K562 (cell line): Measurements from ENCODE around the gene ABHD16A. TPM values are rescaled to one million over a fixed set of nuclear protein-coding genes. Genes with fewer than 3 reads are reported as not detected.

Source experiments
- FOXJ3 ChIP-seq: sonication (generic); formaldehyde crosslinking; IDR thresholded peaks from 2 replicates; pipeline ENCODE4 v1.4.0; 2020; ENCODE audit warnings: mild to moderate bottlenecking, missing genetic modification reagents
- FUS ChIP-seq: fragments of 200-400 bp; formaldehyde crosslinking; optimal IDR thresholded peaks from 2 replicates; pipeline ENCODE3; 2017; ENCODE audit warnings: low read depth, low read length
- HDAC3 ChIP-seq: fragments of 450-650 bp; IDR thresholded peaks from 2 replicates; pipeline ENCODE4 v1.6.1; 2018; ENCODE audit warnings: borderline replicate concordance, mild to moderate bottlenecking, moderate library complexity; ENCODE audit not compliant: partially characterized antibody
- HNRNPL ChIP-seq: fragments of 200-400 bp; formaldehyde crosslinking; IDR thresholded peaks from 2 replicates; pipeline ENCODE4 v1.6.1; 2017; ENCODE audit warnings: low read depth, mild to moderate bottlenecking, low read length
- KDM4B ChIP-seq, 2 experiments: fragments of 450-650 bp in 1 of 2; sonication (generic) in 1 of 2; IDR thresholded peaks; 2 replicates each; pipeline ENCODE4 v1.6.1; 2016 to 2017; ENCODE audit warnings: borderline replicate concordance in 2 of 2, antibody characterized with exemption in 1 of 2, low read depth in 1 of 2, mild to moderate bottlenecking in 1 of 2
- KHSRP ChIP-seq: fragments of 450-650 bp; IDR thresholded peaks from 2 replicates; pipeline ENCODE4 v1.6.1; 2017
- MTA1 ChIP-seq: fragments of 450-650 bp; IDR thresholded peaks from 2 replicates; pipeline ENCODE4 v1.6.1; 2017; ENCODE audit warnings: borderline replicate concordance
- POLR3G ChIP-seq: IDR thresholded peaks from 2 replicates; pipeline ENCODE4 v1.6.1; 2011; ENCODE audit not compliant: insufficient read length, insufficient replicate concordance; ENCODE audit errors: extremely low read depth
- PREB ChIP-seq: sonication (generic); formaldehyde crosslinking; IDR thresholded peaks from 2 replicates; pipeline ENCODE4 v1.8.1; 2023; ENCODE audit warnings: mild to moderate bottlenecking, missing genetic modification reagents
- RFX1 ChIP-seq: fragments of 450-650 bp; IDR thresholded peaks from 2 replicates; pipeline ENCODE4 v1.6.1; 2016; ENCODE audit warnings: mild to moderate bottlenecking, moderate library complexity
- RHOXF2B ChIP-seq: fragments of 250-450 bp; sonication (Bioruptor Pico); conservative IDR thresholded peaks from 2 replicates; pipeline ENCODE4 v1.5.1; 2021
- SIN3B ChIP-seq: fragments of 450-650 bp; IDR thresholded peaks from 2 replicates; pipeline ENCODE4 v1.6.1; 2017; ENCODE audit warnings: low read depth, mild to moderate bottlenecking, moderate library complexity
- TEAD2 ChIP-seq: fragments of 450-650 bp; IDR thresholded peaks from 2 replicates; pipeline ENCODE4 v1.6.1; 2016; ENCODE audit warnings: missing genetic modification characterization, control low read depth, missing compliant biosample characterization
- TRIM24 ChIP-seq, 2 experiments: fragments of 450-650 bp; IDR thresholded peaks; 2 replicates each; pipeline ENCODE4 v1.6.1; 2016
- USF2 ChIP-seq: sonication (generic); formaldehyde crosslinking; IDR thresholded peaks from 2 replicates; pipeline ENCODE4 v1.5.0; 2020; ENCODE audit warnings: missing genetic modification reagents
- XRCC5 ChIP-seq: fragments of 200-400 bp; formaldehyde crosslinking; IDR thresholded peaks from 2 replicates; pipeline ENCODE4 v1.6.1; 2017; ENCODE audit warnings: low read depth, mild to moderate bottlenecking, low read length
- ZBTB9 ChIP-seq: fragments of 450-650 bp; formaldehyde crosslinking; IDR thresholded peaks from 2 replicates; pipeline ENCODE4 v1.4.0; 2020; ENCODE audit warnings: mild to moderate bottlenecking, moderate library complexity
- ZNF232 ChIP-seq: sonication (generic); formaldehyde crosslinking; IDR thresholded peaks from 2 replicates; pipeline ENCODE4 v1.8.0; 2022; ENCODE audit warnings: mild to moderate bottlenecking, missing genetic modification reagents
- ZNF347 ChIP-seq: fragments of 450-650 bp; formaldehyde crosslinking; IDR thresholded peaks from 2 replicates; pipeline ENCODE4 v1.4.0; 2020; ENCODE audit warnings: low read depth, mild to moderate bottlenecking, moderate library complexity
- ZNF444 ChIP-seq: fragments of 250-450 bp; sonication (Bioruptor Pico); IDR thresholded peaks from 2 replicates; pipeline ENCODE4 v1.4.0; 2020; ENCODE audit warnings: mild to moderate bottlenecking, moderate library complexity
- polyA plus RNA-seq, 8 experiments: library from polyadenylated mRNA; depleted of rRNA in 4 of 8; stranded (reverse) in 5 of 8; unstranded in 3 of 8; fragments of >200 nt; fragmentation: Nextera tagmentation in 2 of 8; fragmentation: Illumina TruSeq in 1 of 8; extraction: Ambion mirVana in 2 of 8; extraction: Trizol in 1 of 8; gene quantifications; 2 replicates each; pipeline versions ENCODE4 v1.2.1 to v1.2.3, GENCODE V29; 2011 to 2014; ENCODE audit warnings: inconsistent platforms in 1 of 8, missing spikeins in 1 of 8
- total RNA-seq, 7 experiments: library from RNA; depleted of rRNA in 6 of 7; stranded (reverse); fragments of >200 nt in 6 of 7; fragmentation: Illumina TruSeq in 2 of 7; extraction: Trizol in 2 of 7; gene quantifications; 2 replicates each; pipeline versions ENCODE4 v1.2.1 to v1.2.3, GENCODE V29; 2011 to 2021; ENCODE audit warnings: low replicate concordance in 1 of 7
- TF ChIP-seq, protein P1 (sequence below): sonication (generic); formaldehyde crosslinking; IDR thresholded peaks from 2 replicates; pipeline ENCODE4 v1.8.0; 2022; ENCODE audit warnings: mild to moderate bottlenecking, low read depth, missing genetic modification reagents
- TF ChIP-seq, protein P2 (sequence below): fragments of 250-450 bp; sonication (Bioruptor Pico); IDR thresholded peaks from 2 replicates; pipeline ENCODE4 v1.5.0; 2021

Gene ABHD16A
- total and polyA plus RNA-seq, 9 of the 15 experiments (the other 6 are each of a cell fraction or from before 2014, with no cell fraction given): 25.8 to 120 (median 81.6) TPM

GRCh38 chr6:31663961-31664789, 38.9 kb downstream of the ABHD16A start (continued):
- TF ChIP-seq SIN3B (no peak), HDAC3 (no peak), MTA1 (0 out of 2 replicates have a peak, but pooled peaks have one; percentile 25), TRIM24 (IDR thresholded peaks at IDR 0.05) (peak in 1 of 2 experiments; percentile 38; a peak in 1 of 4 replicates), RFX1 (no peak), ZBTB9 (CRISPR knock-in tag) (peak; percentile 55; the same call in 1 of the 2 replicates), FUS (no peak), XRCC5 (0 out of 2 replicates have a peak, but pooled peaks have one; percentile 28), KHSRP (0 out of 2 replicates have a peak, but pooled peaks have one; percentile 34), RHOXF2B (CRISPR knock-in tag) (no peak), FOXJ3 (CRISPR knock-in tag) (no peak), ZNF232 (no peak), TEAD2 (tag) (no peak), PREB (CRISPR knock-in tag) (no peak), HNRNPL (no peak), KDM4B (IDR thresholded peaks at IDR 0.05; ENCODE audit: borderline replicate concordance in 2 of 2, low read depth in 1 of 2) (no peak), USF2 (CRISPR knock-in tag) (no peak), ZNF347 (CRISPR knock-in tag) (peak; percentile 17; the same call in 1 of the 2 replicates), ZNF444 (CRISPR knock-in tag) (no peak), POLR3G (no peak)
- TF ChIP-seq, protein P1, sequence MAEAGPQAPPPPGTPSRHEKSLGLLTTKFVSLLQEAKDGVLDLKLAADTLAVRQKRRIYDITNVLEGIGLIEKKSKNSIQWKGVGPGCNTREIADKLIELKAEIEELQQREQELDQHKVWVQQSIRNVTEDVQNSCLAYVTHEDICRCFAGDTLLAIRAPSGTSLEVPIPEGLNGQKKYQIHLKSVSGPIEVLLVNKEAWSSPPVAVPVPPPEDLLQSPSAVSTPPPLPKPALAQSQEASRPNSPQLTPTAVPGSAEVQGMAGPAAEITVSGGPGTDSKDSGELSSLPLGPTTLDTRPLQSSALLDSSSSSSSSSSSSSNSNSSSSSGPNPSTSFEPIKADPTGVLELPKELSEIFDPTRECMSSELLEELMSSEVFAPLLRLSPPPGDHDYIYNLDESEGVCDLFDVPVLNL (CRISPR knock-in tag): no peak; the same call in 1 of the 2 replicates
- TF ChIP-seq, protein P2, sequence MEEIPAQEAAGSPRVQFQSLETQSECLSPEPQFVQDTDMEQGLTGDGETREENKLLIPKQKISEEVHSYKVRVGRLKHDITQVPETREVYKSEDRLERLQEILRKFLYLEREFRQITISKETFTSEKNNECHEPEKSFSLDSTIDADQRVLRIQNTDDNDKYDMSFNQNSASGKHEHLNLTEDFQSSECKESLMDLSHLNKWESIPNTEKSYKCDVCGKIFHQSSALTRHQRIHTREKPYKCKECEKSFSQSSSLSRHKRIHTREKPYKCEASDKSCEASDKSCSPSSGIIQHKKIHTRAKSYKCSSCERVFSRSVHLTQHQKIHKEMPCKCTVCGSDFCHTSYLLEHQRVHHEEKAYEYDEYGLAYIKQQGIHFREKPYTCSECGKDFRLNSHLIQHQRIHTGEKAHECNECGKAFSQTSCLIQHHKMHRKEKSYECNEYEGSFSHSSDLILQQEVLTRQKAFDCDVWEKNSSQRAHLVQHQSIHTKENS (CRISPR knock-in tag): no peak
